ENCODE results near the gene CD55.

CD55 gene

GRCh38 chr1:207304710-207305488 lies 16.6 kb upstream of the CD55 start:
- H3K9me3 ChIP-seq (ENCODE audit: insufficient read depth, low read depth, low read length), result no peaks in the 10 kb centered on the region
- no peak for TF ChIP-seq EZH2phosphoT487 (IDR thresholded peaks at IDR 0.05; ENCODE audit: borderline replicate concordance)
- TF ChIP-seq CTCF (conservative IDR thresholded peaks at IDR 0.05; ENCODE audit: low read length), result no peak
- H3K9me2 ChIP-seq (replicated peaks; ENCODE audit: low read depth, low read length), result no peaks in the 10 kb centered on the region
- H3K4me3 ChIP-seq (ENCODE audit: low read length, poor library complexity, severe bottlenecking), result no peak overlapping the region
- no peaks in the 10 kb centered on the region for H4K20me1 ChIP-seq (ENCODE audit: insufficient read depth, low read length, poor library complexity, severe bottlenecking)
- no peaks in the 10 kb centered on the region for H3K27me3 ChIP-seq (ENCODE audit: insufficient read depth, low read length, poor library complexity, severe bottlenecking)
- no peaks in the 10 kb centered on the region for H3K36me3 ChIP-seq (ENCODE audit: insufficient read depth, low read length)
- H3K4me2 ChIP-seq (ENCODE audit: low read depth, low read length, poor library complexity, severe bottlenecking), result no peak overlapping the region
- H2AFZ ChIP-seq (ENCODE audit: low read length), result no peak overlapping the region
- no peaks in the 10 kb centered on the region for H3F3A ChIP-seq (ENCODE audit: low read depth)
- H3K9ac ChIP-seq (ENCODE audit: low read depth, low read length, poor library complexity, severe bottlenecking), result no peak overlapping the region
- no peaks in the 10 kb centered on the region for H3K79me2 ChIP-seq (ENCODE audit: insufficient read depth, low read length)
- no peaks in the 10 kb centered on the region for H3K4me1 ChIP-seq (ENCODE audit: insufficient read depth, low read length, poor library complexity, severe bottlenecking)

DNA sequence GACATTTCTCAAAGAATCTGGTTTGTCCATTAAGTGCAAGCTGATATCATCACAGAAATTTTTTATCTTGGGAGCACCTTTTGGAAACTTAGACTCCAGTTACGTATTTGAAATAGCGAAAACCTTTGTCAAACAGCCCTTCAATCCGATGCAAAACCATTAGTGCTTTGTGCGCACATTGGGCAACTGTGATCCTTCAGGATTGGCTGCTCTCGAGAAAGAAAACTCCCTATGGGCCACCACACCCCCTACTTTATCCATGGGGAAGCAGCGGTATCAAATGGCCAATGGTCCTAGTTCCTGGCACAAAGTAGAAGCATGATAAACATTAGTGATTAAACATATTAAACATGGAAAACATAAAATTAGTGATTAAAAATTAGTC lies 16.0 kb upstream of the CD55 start:
- no peaks in the 10 kb centered on the region for H4K20me1 ChIP-seq (ENCODE audit: insufficient read depth, low read length, poor library complexity, severe bottlenecking)
- H3K4me3 ChIP-seq (ENCODE audit: low read length, poor library complexity, severe bottlenecking), result no peak overlapping the region
- no peaks in the 10 kb centered on the region for H3K79me2 ChIP-seq (ENCODE audit: insufficient read depth, low read length)
- H3K36me3 ChIP-seq (ENCODE audit: insufficient read depth, low read length), result no peaks in the 10 kb centered on the region
- no peak overlapping the region for H2AFZ ChIP-seq (ENCODE audit: low read length)
- H3K9me3 ChIP-seq (ENCODE audit: insufficient read depth, low read depth, low read length), result no peaks in the 10 kb centered on the region
- no peak overlapping the region for H3K9ac ChIP-seq (ENCODE audit: low read depth, low read length, poor library complexity, severe bottlenecking)
- no peaks in the 10 kb centered on the region for H3K27me3 ChIP-seq (ENCODE audit: insufficient read depth, low read length, poor library complexity, severe bottlenecking)
- no peak overlapping the region for H3K4me2 ChIP-seq (ENCODE audit: low read depth, low read length, poor library complexity, severe bottlenecking)
- no peak for TF ChIP-seq CTCF (conservative IDR thresholded peaks at IDR 0.05; ENCODE audit: low read length)
- no peak for TF ChIP-seq EZH2phosphoT487 (IDR thresholded peaks at IDR 0.05; ENCODE audit: borderline replicate concordance)
- no peaks in the 10 kb centered on the region for H3K4me1 ChIP-seq (ENCODE audit: insufficient read depth, low read length, poor library complexity, severe bottlenecking)
- H3F3A ChIP-seq (ENCODE audit: low read depth), result no peaks in the 10 kb centered on the region
- H3K9me2 ChIP-seq (replicated peaks; ENCODE audit: low read depth, low read length), result no peaks in the 10 kb centered on the region

DNA sequence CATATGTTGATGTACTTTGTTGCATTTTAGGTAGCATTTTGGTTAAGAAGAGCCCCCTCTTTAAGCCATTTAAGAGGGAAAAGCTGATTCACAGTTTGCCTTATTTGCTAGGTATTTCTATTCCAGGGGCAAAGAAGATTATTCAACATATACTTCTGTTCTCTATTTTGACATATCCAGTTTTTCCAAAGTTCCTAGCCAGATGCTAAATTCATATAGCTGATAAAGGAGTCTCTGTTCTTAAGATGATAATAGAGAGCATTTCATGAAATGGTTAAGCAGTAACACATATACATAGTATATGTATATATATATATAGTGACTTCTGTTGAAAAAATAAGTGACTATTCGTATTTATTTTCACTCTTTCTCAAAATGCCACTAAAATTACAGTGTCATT lies 15.5 kb upstream of the CD55 start:
- Histone ChIP-seq H3K4me2 (ENCODE audit: low read depth, low read length, poor library complexity, severe bottlenecking) (no peak overlapping the region), H3K79me2 (ENCODE audit: insufficient read depth, low read length) (no peaks in the 10 kb centered on the region), H3K9me2 (replicated peaks; ENCODE audit: low read depth, low read length) (no peaks in the 10 kb centered on the region), H3K4me1 (ENCODE audit: insufficient read depth, low read length, poor library complexity, severe bottlenecking) (no peaks in the 10 kb centered on the region), H2AFZ (ENCODE audit: low read length) (no peak overlapping the region), H3K9ac (ENCODE audit: low read depth, low read length, poor library complexity, severe bottlenecking) (no peak overlapping the region), H3K27me3 (ENCODE audit: insufficient read depth, low read length, poor library complexity, severe bottlenecking) (no peaks in the 10 kb centered on the region), H3K9me3 (ENCODE audit: insufficient read depth, low read depth, low read length) (no peaks in the 10 kb centered on the region), H3F3A (ENCODE audit: low read depth) (no peaks in the 10 kb centered on the region), H3K4me3 (ENCODE audit: low read length, poor library complexity, severe bottlenecking) (no peak overlapping the region), H3K36me3 (ENCODE audit: insufficient read depth, low read length) (no peaks in the 10 kb centered on the region), H4K20me1 (ENCODE audit: insufficient read depth, low read length, poor library complexity, severe bottlenecking) (no peaks in the 10 kb centered on the region)
- TF ChIP-seq CTCF (conservative IDR thresholded peaks at IDR 0.05; ENCODE audit: low read length), result no peak
- TF ChIP-seq EZH2phosphoT487 (IDR thresholded peaks at IDR 0.05; ENCODE audit: borderline replicate concordance), result no peak

Measured in Loucy (cell line).